ENCODE measurements around the gene CLIC3. TPM values are rescaled to one million over a fixed set of nuclear protein-coding genes. Genes with fewer than 3 reads are reported as not detected.

Gene CLIC3
- total RNA-seq, 2 donors from 2014 or later = 0.43 to 0.65 TPM

DNA sequence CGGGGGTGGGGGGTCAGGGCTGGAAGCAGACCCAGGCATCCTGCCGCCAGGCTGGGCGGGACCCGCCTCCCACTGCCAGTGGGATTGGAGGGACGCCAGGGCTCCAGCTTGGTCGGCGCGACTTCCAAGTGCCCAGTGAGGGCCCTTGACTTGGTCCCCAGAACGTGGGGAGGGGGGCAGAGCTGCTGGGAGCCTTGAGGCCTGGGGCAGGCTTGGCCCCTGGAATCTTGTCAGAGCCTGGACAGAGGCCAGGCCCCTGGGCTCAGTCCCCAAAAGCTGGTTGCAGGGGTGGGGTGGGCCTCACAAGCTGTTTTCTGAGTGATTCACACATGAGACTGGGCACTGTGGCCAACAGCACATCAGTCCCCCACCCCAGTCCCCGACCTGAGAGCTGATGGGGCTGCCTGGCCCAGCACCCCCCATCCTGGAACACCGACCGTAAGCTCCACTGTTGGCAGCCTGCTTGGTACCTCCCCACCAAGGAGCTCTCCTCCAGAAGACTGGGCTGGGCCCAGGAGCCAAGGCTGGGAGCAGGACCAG lies 526 bp downstream of the CLIC3 start:
- H3K9me3 Mint-ChIP-seq = no peaks in the 10 kb centered on the region
- H3K36me3 Mint-ChIP-seq (ENCODE audit: insufficient read depth in 2 of 2) = no peaks in the 10 kb centered on the region

DNA sequence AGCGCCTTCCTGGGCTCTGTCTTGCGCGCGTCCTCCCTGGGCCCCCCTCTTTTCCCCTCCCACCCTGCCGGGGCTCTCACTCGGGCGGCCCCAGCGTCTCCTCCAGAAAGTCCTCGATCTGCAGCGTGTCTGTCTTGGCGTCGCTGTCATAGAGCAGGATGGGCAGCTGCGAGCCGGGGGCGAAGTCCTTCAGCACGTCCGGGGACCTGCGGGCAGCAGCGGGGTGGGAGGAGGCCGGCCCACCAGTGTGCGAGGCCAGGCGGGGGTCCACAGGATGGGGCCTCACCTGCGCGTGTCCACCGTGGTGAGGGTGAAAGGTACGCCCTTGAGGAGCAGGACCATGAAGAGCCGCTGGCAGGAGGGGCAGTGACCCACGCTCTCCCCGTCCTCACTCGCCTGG lies 1.0 kb downstream of the CLIC3 start:
- no peak overlapping the region for H3K27ac Mint-ChIP-seq
- no peak for ATAC-seq (replicated peaks in 1 of 2)
- DNase-seq = no peak
- peaks cover 10% of the 10 kb centered on the region for H3K27me3 Mint-ChIP-seq (ENCODE audit: low read depth)
- peaks cover 51% of the 10 kb centered on the region for H3K4me1 Mint-ChIP-seq (ENCODE audit: low read depth)
- no peaks in the 10 kb centered on the region for H3K36me3 Mint-ChIP-seq (ENCODE audit: insufficient read depth in 2 of 2)
- H3K4me3 Mint-ChIP-seq = no peak overlapping the region
- H3K9me3 Mint-ChIP-seq = no peaks in the 10 kb centered on the region

More for the DNA sequence above, 526 bp downstream of the CLIC3 start:
- no peak overlapping the region for H3K27ac Mint-ChIP-seq
- no peak for ATAC-seq (replicated peaks in 1 of 2)
- peaks cover 56% of the 10 kb centered on the region for H3K4me1 Mint-ChIP-seq (ENCODE audit: low read depth)
- peak overlapping the region; percentile 49 to 52 for H3K4me3 Mint-ChIP-seq
- DNase-seq = no peak
- H3K27me3 Mint-ChIP-seq (ENCODE audit: low read depth) = peaks cover 10% of the 10 kb centered on the region

DNA sequence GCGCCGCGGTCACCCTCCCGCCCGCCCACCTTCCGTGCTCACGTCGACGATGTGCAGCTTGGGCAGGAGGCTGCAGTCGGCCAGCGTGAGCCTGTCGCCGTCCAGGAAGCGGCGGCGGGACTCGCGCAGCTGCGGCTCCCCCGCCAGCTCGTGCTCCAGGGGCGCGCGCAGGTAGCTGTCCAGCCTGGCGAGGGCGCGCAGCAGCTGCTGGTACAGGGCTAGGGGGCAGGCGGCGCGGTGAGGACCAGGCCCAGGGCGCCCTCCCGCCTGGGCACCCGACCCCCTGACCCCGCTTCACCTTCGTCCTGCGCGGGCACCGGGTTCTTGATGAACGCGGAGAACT lies 1.5 kb downstream of the CLIC3 start:
- DNase-seq (no peak), ATAC-seq (replicated peaks in 1 of 2) (no peak)
- Mint-ChIP-seq H3K4me1 (ENCODE audit: low read depth) (peaks cover 46% of the 10 kb centered on the region), H3K36me3 (ENCODE audit: insufficient read depth in 2 of 2) (no peaks in the 10 kb centered on the region), H3K27ac (no peak overlapping the region), H3K4me3 (no peak overlapping the region), H3K27me3 (ENCODE audit: low read depth) (peaks cover 10% of the 10 kb centered on the region), H3K9me3 (no peaks in the 10 kb centered on the region)

DNA sequence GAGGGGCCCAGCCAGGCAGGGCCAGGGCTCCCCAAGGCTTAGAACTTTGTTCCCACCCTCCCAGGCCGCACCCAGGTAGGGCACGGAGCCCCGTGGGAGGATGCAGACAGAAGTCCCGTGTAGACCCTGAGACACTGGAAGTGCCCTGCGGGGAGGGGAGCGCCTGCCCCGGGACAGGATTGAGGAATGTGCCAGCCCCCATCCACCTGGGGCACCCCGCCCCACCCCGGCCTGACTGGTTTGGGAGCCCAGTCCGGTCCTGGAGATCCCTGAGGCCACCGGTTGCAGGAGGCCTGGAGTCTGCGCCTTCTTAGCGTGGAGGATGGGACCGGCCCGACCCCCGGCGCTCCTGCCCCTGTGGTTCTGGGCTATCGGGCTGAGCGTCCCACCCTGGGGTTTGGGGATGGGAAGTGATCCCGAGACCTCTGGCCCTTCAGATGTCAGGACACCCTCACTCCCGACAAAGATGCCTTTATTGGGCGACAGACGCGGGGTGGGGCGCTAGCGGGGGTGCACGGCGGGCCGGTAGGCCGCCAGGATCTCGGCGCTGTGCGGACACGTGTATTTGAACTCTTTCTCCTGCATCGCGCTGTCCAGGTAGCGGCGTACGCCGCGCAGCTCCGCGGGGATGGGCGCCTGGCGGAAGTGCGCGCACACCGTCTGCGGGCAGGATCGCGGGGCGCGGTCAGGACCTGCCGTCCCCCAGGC lies 2.0 kb downstream of the CLIC3 start:
- H3K9me3 Mint-ChIP-seq = no peaks in the 10 kb centered on the region
- peaks cover 10% of the 10 kb centered on the region for H3K27me3 Mint-ChIP-seq (ENCODE audit: low read depth)
- H3K4me1 Mint-ChIP-seq (ENCODE audit: low read depth) = peaks cover 43% of the 10 kb centered on the region
- DNase-seq (no peak), ATAC-seq (replicated peaks in 1 of 2) (no peak)
- no peaks in the 10 kb centered on the region for H3K36me3 Mint-ChIP-seq (ENCODE audit: insufficient read depth in 2 of 2)
- peak overlapping the region; percentile 85 to 88 for H3K4me3 Mint-ChIP-seq
- no peak overlapping the region for H3K27ac Mint-ChIP-seq

DNA sequence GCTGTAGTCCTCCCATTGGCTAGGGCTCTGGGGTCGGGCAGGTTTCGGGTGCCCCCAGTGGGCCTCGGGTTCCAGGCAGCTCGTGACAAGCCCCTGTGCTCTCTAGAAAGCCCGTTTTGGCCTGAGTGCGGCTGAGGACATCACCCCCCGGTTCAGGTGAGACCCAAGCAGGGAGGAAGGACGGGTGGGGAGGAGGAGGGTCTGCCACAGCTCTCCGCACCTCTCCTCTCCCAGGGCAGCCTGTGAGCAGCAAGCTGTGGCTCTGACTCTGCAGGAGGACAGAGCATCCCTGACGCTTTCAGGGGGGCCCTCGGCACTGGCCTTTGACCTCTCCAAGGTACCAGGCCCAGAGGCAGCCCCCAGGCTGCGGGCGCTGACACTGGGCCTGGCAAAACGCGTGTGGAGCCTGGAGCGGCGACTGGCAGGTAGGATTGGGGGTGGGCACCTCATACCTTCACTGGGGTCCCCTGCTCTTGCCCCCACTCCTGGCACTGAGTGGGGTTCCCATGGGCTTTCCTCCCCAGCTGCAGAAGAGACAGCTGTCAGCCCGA lies 3.5 kb downstream of the CLIC3 start:
- DNase-seq (no peak), ATAC-seq (replicated peaks in 1 of 2) (no peak)
- H3K4me1 Mint-ChIP-seq (ENCODE audit: low read depth) = peaks cover 29% of the 10 kb centered on the region
- no peak overlapping the region for H3K27ac Mint-ChIP-seq
- H3K4me3 Mint-ChIP-seq = peak overlapping the region; percentile 85 to 88
- H3K27me3 Mint-ChIP-seq (ENCODE audit: low read depth) = peaks cover 4% of the 10 kb centered on the region
- no peaks in the 10 kb centered on the region for H3K9me3 Mint-ChIP-seq
- H3K36me3 Mint-ChIP-seq (ENCODE audit: insufficient read depth in 2 of 2) = no peaks in the 10 kb centered on the region

DNA sequence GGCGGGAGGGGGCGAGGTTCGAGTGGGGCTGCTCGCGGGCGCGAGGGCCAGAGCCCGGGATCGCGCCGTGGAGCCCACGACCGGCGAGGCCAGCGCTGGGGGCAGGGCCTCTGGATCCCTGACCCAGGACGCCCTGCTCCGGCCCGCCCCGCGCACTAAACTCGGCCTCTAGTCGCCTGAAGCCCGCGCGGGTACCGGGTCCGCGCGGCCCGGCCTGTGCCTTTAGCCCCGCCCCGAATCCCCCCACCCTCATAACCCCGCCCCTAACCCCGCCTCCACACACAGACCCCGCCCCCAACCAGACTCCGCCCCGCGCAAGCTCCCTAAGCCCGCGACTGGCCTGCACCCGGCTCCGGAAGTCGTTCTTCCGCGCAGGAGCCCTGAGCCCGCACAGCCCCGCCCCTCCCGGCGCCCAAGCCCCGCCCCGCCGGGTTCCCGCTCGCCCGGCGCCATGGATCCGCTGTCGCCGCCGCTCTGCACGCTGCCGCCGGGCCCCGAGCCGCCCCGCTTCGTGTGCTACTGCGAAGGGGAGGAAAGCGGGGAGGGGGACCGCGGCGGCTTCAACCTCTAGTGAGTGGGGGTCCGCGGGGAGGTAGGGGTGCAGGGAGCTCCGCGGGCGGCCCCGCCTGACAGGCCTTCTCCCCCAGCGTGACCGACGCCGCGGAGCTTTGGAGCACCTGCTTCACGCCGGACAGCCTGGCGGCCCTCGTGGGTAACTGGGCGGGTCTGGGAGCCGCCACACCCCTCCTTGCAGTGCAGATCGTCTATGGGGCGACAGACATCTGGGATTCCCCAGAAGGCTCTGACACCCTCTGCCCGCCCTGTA lies 4.2 kb downstream of the CLIC3 start, which contains the start of gene PAXX:
TSS of gene PAXX (plus strand) at position 430 of the 826 bp plus-strand sequence. CDS start at position 452, 22 bp downstream.
- H3K27me3 Mint-ChIP-seq (ENCODE audit: low read depth) = no peaks in the 10 kb centered on the region
- ATAC-seq (replicated peaks in 1 of 2) = peak; percentile 90 to 93
- H3K4me3 Mint-ChIP-seq = peak within 1 kb of the TSS; percentile 85 to 88
- peak within 1 kb of the TSS; percentile 54 for H3K27ac Mint-ChIP-seq
- DNase-seq = peak; percentile 96 to 99
- H3K36me3 Mint-ChIP-seq (ENCODE audit: insufficient read depth in 2 of 2) = no peaks in the 10 kb centered on the region
- H3K9me3 Mint-ChIP-seq = no peaks in the 10 kb centered on the region
- H3K4me1 Mint-ChIP-seq (ENCODE audit: low read depth) = peaks cover 22% of the 10 kb centered on the region

DNA sequence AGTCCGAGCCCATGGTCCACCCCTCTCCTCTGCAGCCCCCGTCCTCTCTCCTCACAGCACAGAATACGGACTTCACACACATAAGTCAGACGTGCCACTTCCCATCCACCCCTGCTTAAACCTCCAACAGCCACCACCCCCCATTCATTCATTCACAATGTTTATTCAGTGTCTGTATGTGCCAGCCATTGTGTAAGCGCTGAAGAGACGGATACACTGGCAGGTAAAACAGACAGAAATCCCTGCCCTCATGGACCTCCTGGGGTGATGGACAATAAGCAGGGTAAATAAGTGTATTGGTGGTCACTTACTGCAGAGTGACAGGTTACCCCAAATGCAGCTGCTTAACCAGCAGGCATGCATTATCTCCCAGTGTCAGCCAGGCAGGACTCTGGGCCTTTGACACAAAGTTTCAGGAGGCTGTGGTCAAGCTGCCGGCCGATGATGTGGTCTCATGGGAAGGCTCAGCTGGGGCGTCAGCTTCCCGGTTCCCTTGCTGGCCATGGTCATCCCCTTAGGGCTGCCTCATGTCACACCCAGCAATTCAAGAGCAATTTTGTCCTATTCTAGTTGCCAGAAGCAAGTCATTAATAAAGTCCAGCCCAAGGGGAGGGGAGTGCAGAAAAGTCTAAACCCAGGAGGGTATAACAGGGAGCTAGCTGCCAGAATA lies 6.0 kb downstream of the CLIC3 start:
- Mint-ChIP-seq H3K36me3 (ENCODE audit: insufficient read depth in 2 of 2) (no peaks in the 10 kb centered on the region), H3K27ac (peak overlapping the region; percentile 26), H3K27me3 (ENCODE audit: low read depth) (peaks cover 5% of the 10 kb centered on the region), H3K4me1 (ENCODE audit: low read depth) (peaks cover 15% of the 10 kb centered on the region), H3K4me3 (peak overlapping the region in 1 of 2 donors; percentile 11), H3K9me3 (no peaks in the 10 kb centered on the region)
- no peak for DNase-seq
- ATAC-seq (replicated peaks in 1 of 2) = no peak

DNA sequence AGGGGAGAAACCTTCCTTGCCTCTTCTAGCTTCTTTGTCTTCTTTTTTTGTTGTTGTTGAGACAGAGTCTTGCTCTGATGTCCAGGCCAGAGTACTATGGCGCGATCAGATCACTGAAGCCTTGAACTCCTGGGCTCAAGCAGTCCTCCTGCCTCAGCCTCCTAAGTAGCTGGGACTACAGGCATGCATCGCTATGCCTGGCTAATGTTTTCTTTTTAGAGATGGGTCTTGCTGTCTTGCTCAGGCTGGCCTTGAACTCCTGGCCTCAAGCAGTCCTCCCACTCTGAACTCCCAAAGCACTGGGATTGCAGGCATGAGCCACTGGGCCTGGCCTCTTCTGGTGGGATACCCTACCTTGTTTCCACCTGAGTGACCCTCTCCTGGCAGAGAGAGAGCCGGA lies 7.5 kb downstream of the CLIC3 start:
- no peaks in the 10 kb centered on the region for H3K9me3 Mint-ChIP-seq
- peaks cover 13% of the 10 kb centered on the region for H3K4me1 Mint-ChIP-seq (ENCODE audit: low read depth)
- no peak for ATAC-seq (replicated peaks in 1 of 2)
- DNase-seq = no peak
- H3K27me3 Mint-ChIP-seq (ENCODE audit: low read depth) = peaks cover 10% of the 10 kb centered on the region
- H3K4me3 Mint-ChIP-seq = no peak overlapping the region
- H3K27ac Mint-ChIP-seq = no peak overlapping the region
- no peaks in the 10 kb centered on the region for H3K36me3 Mint-ChIP-seq (ENCODE audit: insufficient read depth in 2 of 2)

DNA sequence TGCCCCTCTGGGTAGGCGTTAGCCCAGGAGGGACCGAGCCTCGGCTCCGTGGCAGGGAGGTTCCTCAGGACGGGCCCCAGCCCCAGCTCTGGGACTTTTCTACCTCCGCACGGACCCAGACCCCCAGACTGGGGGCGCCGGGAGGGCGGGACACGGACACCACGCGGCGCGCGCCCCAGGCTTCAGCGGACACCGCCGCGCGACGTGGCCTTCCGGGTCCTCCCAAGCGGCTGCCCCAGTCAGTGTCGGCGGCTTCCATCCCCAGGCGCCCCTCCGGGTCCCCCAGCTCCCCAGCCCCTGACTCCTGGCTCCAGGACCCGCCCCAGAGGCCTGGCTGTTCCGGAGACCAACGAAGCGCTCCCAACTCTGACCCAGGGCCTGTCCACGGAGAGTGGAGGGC lies 10.5 kb downstream of the CLIC3 start:
- H3K36me3 Mint-ChIP-seq (ENCODE audit: insufficient read depth in 2 of 2) = no peaks in the 10 kb centered on the region
- H3K4me1 Mint-ChIP-seq (ENCODE audit: low read depth) = no peaks in the 10 kb centered on the region
- no peaks in the 10 kb centered on the region for H3K9me3 Mint-ChIP-seq
- H3K4me3 Mint-ChIP-seq = no peak overlapping the region
- peaks cover 14% of the 10 kb centered on the region for H3K27me3 Mint-ChIP-seq (ENCODE audit: low read depth)
- no peak for DNase-seq
- ATAC-seq (replicated peaks in 1 of 2) = no peak
- no peak overlapping the region for H3K27ac Mint-ChIP-seq

DNA sequence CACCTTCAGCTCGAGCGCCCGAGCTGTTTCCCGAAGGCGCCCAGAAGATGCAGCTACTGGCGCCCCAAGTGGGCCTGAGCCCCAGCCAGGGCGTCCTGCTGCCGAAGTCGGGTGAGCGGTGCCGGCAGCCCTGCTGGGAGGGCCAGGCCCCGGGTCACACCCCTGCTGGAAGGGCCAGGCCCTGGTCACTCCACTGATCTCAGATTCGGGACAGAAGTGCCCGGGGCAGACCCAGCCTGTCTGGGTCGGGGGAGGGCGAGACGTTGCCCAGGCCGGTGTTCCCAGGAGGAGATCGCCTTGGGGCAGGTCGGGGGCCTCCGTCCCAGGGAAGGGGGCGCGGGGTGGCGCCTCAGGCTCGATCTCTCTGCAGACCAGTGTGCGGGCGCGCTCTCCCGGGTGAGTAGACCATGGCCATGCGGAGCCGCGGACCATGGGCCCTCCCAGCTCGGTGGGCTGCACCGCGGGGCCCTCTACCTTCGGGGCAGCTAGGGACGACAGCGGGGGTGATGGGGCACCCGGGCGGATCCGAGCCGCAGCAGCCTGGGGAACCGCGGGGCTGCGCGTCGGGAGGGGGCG lies 11.3 kb downstream of the CLIC3 start:
- Mint-ChIP-seq H3K9me3 (no peaks in the 10 kb centered on the region), H3K36me3 (ENCODE audit: insufficient read depth in 2 of 2) (no peaks in the 10 kb centered on the region), H3K27me3 (ENCODE audit: low read depth) (peaks cover 14% of the 10 kb centered on the region), H3K4me3 (no peak overlapping the region), H3K4me1 (ENCODE audit: low read depth) (no peaks in the 10 kb centered on the region), H3K27ac (no peak overlapping the region)
- peak in 1 of 2 donors; percentile 25 for ATAC-seq (replicated peaks in 1 of 2)
- DNase-seq = no peak

DNA sequence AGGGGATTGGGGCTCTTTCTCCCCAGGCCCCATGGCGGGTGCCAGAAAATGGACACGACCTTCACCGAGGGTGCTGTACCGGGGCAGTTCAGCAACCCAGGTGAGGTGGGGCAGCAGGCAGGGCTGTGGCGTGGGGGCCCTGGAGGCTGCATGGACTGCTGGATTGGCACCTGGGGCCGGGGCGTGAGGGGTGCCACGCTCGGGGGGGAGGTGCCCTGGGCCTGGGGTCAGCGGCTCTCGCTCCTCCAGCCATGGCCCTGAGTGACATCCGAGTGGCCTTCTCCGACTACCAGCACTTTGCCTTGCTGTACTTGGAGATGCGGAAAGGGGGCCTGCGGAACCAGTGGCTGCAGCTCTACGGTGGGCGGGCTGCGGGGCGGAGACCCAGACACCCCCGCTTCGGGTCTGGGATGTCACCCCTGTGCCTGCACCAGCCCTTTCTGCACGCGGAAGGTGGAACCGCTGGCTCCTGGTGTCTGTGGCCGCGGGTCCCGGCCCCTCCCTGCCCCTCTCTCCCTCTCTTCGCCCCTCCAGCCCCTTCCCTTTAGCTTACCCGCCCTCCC lies 11.8 kb downstream of the CLIC3 start:
- H3K4me1 Mint-ChIP-seq (ENCODE audit: low read depth) = no peaks in the 10 kb centered on the region
- ATAC-seq (replicated peaks in 1 of 2) = no peak
- no peak overlapping the region for H3K27ac Mint-ChIP-seq

DNA sequence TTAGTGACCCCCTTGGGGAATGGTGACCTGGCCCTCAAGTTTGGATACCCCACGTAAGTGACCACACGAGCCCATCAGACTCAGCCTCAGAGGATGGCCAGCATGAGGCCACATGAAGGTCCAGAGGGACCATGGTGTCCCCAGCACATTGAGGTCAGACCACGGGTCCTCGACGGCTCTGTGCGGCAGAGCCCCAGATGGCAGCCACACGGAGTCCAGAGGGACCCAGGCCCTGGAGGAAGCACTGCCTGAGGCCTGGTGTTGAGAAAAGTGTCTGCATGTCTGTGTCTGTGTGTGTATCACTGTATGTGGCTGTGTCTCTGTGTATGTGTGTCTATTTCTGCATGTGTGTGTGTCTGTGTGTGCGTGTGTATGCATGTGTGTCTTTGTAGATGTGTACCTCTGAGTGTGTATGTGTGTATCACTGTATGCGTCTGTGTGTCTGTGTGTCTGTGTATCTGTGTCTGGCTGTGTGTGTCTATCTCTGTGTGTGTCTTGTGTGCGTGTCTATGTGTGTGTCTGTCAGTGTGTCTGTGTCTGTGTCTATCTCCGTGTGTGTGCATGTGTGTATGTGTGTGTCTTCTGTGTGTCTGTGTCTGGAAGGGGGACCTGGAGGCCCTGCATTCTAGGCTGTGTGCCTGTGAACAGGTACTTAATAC lies 12.6 kb downstream of the CLIC3 start:
- Mint-ChIP-seq H3K27ac (no peak overlapping the region), H3K4me1 (ENCODE audit: low read depth) (no peaks in the 10 kb centered on the region), H3K9me3 (no peaks in the 10 kb centered on the region), H3K36me3 (ENCODE audit: insufficient read depth in 2 of 2) (no peaks in the 10 kb centered on the region), H3K4me3 (no peak overlapping the region), H3K27me3 (ENCODE audit: low read depth) (peaks cover 14% of the 10 kb centered on the region)
- DNase-seq (no peak), ATAC-seq (replicated peaks in 1 of 2) (no peak)

More for the DNA sequence above, 11.8 kb downstream of the CLIC3 start:
- Mint-ChIP-seq H3K4me3 (no peak overlapping the region), H3K36me3 (ENCODE audit: insufficient read depth in 2 of 2) (no peaks in the 10 kb centered on the region), H3K27me3 (ENCODE audit: low read depth) (peaks cover 14% of the 10 kb centered on the region), H3K9me3 (no peaks in the 10 kb centered on the region)
- DNase-seq = no peak

Data from activated T-cell treated with anti-CD3 and anti-CD28 coated beads, Interleukin-2, amount 50 U/mL, for 72 hours (primary cell).